HG03175 (cell line): ENCODE data around the gene ALDH1L1.
"Not testable (repeated sequence)": the region's sequence is repeated elsewhere in the genome, so short reads cannot be mapped to it uniquely, and the experiment has no call there.

Experiments
- ATAC-seq: cut with Tn5 transposase; IDR thresholded peaks from one replicate; pipeline ENCODE4 v1.9.1; 2021; ENCODE audit warnings: mild to moderate bottlenecking, moderate library complexity; ENCODE audit not compliant: unreplicated experiment

The ALDH1L1 gene

GRCh38 chr3:126108676-126109050 lies 71.7 kb downstream of the ALDH1L1 start:
- ATAC-seq = no peak

GRCh38 chr3:126107957-126108675 lies 72.3 kb downstream of the ALDH1L1 start:
- ATAC-seq = no peak

- ATAC-seq = no peak
Measured at GRCh38 chr3:126107203-126107939, 73.0 kb downstream of the ALDH1L1 start.

- no peak for ATAC-seq
Measured at GRCh38 chr3:126106336-126107202, 73.8 kb downstream of the ALDH1L1 start.

GRCh38 chr3:126105691-126106187 lies 74.6 kb downstream of the ALDH1L1 start:
- ATAC-seq = no peak

- ATAC-seq = no peak
Measured at GRCh38 chr3:126104742-126105605, 75.4 kb downstream of the ALDH1L1 start.

GRCh38 chr3:126104028-126104635 lies 76.3 kb downstream of the ALDH1L1 start:
- no peak for ATAC-seq

GRCh38 chr3:126103121-126104027 lies 77.0 kb downstream of the ALDH1L1 start:
- no peak for ATAC-seq

- no peak for ATAC-seq
Measured at GRCh38 chr3:126102530-126102951, 77.8 kb downstream of the ALDH1L1 start.

GRCh38 chr3:126102011-126102410 lies 78.4 kb downstream of the ALDH1L1 start:
- no peak for ATAC-seq

- no peak for ATAC-seq
Measured at GRCh38 chr3:126101521-126101982, 78.8 kb downstream of the ALDH1L1 start.

GRCh38 chr3:126100634-126101301 lies 79.6 kb downstream of the ALDH1L1 start:
- no peak for ATAC-seq

- ATAC-seq = no peak
Measured at GRCh38 chr3:126100269-126100633, 80.1 kb downstream of the ALDH1L1 start.

GRCh38 chr3:126098391-126098858 lies 82.0 kb downstream of the ALDH1L1 start:
- no peak for ATAC-seq

GRCh38 chr3:126097801-126098200 lies 82.6 kb downstream of the ALDH1L1 start:
- ATAC-seq = no peak

GRCh38 chr3:126096274-126096673 lies 84.1 kb downstream of the ALDH1L1 start:
- ATAC-seq = not testable (repeated sequence)

GRCh38 chr3:126092128-126092527 lies 88.3 kb downstream of the ALDH1L1 start:
- not testable (repeated sequence) for ATAC-seq

GRCh38 chr3:126087552-126088175 lies 92.7 kb downstream of the ALDH1L1 start:
- no peak for ATAC-seq
